GM19328 (cell line): ENCODE data around the gene PLCB4.

ENCODE experiments used
- ATAC-seq: cut with Tn5 transposase; IDR thresholded peaks from one replicate; pipeline ENCODE4 v1.9.1; 2021; ENCODE audit warnings: mild to moderate bottlenecking, moderate library complexity; ENCODE audit not compliant: unreplicated experiment

The PLCB4 gene

DNA sequence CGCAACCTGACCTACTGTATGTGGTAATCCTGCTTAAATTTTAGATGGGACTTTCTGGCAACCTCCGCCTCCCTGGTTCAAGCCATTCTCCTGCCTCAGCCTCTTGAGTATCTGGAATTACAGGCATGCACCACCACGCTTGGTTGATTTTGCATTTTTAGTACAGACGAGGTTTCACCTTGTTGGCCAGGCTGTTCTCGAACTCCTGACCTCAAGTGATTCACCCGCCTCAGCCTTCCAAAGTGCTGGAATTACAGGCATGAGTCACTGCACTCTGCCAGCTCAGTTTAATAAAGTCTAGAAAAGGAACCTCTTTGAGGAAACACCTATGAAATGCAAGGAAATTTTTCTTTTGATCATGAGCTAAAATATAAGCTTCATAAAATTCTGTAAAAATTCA lies 9.0 kb upstream of the PLCB4 start:
- ATAC-seq, result no peak

DNA sequence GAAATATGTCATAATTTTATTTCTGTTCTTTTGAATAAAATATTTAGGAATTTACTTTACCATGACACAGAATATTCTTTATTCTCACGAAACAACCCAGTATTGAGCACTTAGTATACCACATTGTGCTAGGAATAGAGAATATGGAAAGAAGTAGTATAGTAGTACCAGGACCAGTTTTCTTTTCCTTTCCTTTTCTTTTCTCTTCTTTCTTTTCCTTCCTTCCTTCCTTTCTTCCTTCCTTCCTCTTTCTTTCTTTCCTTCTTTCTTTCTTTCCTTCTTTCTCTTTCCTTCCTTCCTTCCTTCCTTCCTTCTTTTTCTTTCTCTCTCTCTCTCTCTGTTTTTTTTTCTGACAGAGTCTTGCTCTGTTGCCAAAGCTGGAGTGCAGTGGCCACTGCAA lies 7.5 kb upstream of the PLCB4 start:
- no peak for ATAC-seq

DNA sequence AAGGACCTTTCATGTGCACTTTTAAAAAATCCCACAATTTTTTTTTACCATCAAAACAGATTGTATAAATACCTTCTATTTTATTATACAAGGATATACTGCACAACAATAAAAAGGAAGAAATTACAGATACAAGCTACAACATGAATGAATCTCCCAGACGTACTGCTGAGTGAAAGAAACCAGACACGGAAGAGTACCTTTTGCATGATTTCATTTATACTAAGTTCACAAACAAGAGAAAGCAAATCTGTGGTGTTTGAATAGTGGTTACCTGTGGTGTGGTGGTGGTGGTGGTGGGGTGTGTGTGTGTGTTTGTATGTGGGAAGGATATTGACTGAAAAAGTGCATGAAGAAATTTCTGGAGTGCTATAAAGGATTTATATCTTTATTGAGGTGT lies 6.8 kb upstream of the PLCB4 start:
- ATAC-seq, result no peak

DNA sequence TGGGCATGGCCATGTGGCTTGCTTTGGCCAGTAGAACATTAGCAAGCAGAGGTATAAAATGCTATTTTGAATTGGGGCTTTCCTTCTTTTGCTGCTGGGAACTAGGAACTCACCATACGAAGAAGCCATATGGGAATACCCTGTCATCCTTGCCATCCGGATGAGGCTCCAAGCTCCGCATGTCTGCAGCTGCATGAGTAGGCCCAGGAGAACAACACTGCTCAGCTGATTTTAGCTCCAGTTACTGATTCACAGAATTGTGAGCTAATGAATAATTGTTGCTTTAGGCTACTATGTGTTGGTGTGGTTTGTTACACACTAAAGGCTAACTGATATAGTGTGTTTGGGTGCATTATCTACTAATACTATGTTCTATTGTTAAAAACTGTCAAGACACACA lies 2.7 kb upstream of the PLCB4 start:
- no peak for ATAC-seq

DNA sequence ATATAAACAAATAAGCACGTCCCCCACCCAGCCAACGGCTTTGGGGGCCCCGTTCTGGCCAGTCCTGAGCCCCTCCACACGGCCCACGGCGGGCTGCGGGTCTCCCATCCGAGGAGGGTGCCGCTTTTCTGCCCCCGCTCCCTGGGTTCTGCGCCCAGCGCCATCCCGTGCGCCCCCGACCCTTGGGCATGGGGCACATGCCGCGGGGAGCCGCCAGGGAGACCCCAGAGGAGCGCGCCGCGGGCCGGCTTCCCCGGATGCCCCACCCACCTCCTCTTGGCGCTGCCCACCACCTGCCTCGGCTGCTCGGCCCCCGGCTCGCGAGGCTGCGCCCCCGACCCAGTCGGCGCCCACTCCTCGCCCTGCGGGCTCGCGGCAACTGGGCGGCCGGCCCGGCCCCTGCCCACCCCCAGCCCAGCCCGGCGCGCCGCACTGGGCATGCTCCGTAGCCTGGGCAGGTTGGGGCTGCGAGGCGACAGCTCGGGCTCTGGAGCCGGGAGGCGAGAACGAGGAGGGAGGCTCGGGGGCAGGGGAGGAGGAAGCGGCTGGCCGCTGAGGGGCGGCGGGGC lies 570 bp upstream of the PLCB4 start:
- ATAC-seq, result no peak

DNA sequence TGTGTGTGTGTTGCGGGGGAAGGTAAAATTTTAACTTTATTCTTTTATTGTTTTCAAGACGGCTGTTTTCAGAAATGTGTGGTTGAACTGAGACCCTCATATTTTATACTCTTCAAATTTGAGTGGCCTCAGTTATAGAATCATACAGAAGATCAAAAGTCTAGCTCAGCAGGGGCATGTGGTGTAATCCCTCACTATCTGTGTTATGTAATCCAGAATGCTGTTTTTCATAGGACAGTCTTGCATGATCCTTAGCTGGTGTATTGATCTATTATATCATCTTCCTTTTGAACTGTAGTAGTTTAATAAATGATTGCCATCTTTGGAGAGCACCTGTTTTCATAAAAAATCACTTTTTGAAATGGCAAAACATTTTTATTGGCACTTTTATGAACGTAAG lies 1.4 kb downstream of the PLCB4 start:
- ATAC-seq, result no peak

DNA sequence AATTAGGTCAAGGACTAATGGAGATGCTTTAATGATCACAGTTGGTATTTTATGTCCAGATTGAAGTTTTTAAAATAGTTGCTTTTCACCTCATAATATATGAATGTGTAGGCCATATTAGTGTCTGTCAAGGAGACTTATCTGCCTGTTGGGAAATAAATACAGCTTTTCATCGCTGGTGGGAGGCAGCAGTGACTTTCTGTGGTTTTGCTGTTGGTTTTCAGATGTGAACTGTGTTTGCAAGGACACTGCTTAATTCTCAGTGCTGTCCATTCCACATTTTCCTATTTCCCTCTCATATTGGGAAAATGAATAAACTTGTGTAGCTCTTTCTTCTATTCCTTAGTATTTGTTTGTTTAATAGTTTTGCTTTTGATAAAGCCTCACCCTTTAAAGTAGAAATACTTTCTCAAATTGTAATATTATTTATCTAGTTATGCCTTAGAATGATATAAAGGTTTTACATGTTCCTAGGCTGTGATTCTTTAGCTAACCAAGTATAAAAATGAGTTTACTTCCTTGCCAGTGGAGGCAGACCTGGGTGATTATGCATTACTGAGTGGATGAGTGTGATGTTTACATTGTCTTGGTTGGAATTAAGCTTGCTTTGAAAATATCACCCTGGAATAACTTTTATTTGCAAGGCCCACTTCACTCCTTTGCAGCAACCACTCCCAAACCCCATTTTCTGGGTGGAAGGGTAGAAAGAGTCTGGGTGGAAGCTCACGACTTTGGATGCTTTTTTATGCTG lies 3.3 kb downstream of the PLCB4 start:
- ATAC-seq, result no peak

DNA sequence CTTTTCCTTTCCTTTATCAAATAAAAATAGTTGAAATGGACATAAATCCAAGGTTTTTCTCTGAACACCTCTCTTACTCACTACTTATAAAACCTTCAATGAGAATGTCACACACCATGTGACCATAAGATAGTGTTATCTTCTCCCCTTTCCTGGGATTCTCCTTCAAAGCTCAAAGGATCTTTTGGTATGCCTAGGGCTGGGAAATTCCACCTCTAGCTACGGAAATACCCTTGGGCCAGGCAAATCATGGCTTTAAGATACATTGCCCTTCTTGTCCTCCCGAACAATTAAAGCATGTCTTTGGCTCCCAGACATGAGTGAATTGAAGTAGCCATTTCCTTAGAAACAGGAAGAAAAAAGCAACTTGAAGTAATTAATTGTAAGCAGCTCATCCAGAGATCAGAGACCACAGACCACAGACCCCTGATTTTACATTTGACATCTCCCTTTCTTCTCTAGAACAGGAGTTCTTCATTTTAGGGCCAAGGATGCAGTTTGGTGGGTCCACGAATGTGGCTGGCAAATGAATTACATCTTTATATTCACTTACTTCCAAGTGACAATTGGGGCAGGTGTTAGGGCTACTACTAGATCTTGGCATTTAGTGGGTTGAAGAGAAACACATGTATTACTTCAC lies 4.1 kb downstream of the PLCB4 start:
- no peak for ATAC-seq

DNA sequence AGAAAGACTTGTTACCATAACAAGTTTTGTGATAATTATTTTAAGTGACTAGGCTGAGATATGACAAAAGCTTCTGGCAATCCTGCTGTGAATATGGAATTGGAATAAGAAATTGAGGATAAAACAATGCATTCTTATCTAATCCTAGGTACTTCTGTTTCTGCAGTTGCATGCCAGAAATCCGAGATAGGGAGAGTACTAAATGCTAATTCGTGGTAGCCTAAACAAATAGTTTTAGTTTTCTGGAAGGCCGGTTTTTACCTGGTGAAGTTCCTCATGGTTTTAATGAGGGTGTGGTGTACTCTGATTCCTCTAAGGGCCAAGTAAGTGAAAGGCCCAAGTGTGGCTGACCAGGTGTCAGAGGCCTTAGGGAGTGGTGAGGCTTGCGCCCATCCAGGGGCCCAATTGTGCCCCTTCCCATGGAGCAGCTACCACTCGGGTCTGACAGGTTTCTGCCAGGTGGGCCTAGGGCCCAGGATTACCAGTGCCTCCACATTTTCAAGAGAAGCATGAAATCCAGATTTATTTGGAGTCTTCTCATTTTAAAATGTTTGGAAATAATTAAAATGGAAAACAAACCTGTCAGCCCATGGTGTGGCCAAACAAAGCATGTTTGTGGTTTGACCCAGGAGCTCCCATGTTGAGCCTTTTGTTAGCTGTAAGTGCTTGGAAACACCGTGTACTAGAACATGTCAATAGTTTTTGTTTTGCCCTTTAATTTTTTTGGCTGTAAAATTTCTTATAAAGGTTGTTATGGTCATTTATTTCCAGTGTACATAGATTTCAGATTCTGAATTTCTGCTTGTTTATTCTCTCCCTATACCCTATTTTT lies 6.6 kb downstream of the PLCB4 start:
- no peak for ATAC-seq

DNA sequence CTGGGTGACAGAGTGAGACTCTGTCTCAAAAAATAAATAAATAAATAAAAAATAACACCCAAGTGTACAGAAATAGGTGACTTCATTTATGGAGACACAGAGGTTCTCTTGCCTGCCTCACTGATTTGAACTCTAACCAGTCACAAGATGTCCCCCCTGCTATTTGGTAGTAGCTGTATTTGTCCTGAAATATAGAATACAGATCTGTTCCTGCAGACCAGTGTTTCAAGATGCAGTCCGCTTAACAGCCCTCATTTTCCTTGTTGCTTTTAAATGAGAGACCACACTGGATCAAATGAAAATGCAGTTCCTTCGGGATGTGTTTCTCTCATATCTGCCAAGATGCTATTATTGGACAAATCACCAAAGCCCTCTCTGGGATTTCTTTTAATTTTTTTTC lies 7.6 kb downstream of the PLCB4 start:
- ATAC-seq, result no peak

DNA sequence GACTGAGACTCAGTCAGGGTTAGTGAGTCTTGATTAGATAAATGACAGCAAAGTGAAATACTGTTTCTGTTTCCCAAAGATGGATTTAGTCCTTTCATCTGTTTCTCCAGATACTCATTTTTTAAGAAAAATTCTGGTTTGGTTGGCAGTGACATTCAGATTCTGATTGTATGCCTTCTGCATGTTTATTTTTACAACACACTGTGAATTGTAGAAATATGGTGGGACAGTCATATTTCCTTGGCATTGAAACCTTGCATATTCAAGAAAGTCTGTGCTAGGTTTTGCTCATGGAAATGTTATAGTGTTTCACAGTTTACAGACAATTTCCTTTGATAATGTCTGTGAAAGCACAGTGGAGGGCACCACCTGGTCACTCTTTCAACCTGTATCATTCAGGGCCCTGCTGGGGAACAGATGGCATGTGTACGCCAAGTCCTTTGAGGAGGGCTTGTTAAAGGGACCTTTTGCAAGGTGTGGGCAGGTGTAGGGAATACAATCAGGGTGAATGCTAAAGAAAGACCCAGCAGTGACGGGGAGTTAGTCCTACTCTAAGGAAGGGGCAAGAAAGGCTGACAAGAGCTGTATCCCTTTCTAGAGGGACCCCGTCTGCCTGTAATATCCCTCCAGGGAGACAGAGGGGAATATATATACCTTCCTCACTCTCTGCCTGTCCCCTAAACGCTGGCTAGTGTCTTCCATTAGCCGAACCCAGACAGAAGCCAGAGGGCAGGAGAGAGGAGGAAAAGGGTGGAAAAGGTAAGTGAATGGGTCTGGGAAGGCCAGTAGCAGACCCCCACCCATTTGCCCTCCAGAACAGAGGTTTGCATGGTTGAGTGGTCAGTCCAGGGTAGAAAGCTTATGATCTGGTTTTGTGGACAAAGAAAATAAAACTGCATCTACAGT lies 10.2 kb downstream of the PLCB4 start:
- no peak for ATAC-seq

DNA sequence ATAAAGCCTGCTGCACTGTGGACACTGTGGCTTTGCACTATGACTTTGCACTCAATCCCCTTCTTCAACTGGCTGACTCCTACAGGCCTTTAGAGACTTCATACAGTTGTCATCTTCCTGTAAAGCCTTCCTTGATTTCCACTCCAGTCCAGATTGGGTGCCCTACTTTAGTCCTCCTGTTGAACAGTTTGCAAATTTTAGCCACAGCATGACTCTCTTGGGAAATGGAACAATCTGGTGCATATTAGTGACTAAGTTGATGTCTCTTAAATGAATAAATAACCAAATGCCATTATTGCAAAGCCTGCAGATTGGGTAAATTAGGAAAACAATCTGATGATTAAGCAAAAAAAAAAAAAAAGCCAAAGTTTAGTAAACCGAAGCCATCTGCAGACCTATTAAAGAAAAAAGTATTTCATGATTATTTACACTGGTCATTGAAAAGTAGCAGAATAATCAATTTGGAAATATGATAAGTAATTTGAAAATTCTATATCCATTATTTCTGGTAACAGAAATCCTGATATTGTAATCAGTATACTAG lies 12.6 kb downstream of the PLCB4 start:
- ATAC-seq, result no peak

DNA sequence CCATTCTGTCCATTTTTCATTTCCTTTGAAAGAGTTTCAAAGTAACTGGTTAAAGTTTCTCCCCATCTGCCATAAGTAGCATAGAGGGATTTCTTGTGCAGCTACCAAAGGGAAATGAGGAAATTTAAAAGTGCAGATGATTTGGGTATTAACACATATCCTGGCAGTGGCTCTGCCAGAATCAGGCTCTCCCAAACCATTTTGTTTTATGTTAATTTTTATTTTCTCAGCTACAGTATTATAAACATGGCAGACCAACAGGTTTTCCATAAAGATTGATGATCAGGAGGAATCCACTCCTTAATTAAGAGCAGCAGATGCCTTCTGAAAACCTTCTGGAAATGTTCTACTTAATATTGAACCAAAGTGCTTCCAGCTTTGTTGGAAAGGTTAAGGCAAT lies 13.9 kb downstream of the PLCB4 start:
- ATAC-seq, result no peak

DNA sequence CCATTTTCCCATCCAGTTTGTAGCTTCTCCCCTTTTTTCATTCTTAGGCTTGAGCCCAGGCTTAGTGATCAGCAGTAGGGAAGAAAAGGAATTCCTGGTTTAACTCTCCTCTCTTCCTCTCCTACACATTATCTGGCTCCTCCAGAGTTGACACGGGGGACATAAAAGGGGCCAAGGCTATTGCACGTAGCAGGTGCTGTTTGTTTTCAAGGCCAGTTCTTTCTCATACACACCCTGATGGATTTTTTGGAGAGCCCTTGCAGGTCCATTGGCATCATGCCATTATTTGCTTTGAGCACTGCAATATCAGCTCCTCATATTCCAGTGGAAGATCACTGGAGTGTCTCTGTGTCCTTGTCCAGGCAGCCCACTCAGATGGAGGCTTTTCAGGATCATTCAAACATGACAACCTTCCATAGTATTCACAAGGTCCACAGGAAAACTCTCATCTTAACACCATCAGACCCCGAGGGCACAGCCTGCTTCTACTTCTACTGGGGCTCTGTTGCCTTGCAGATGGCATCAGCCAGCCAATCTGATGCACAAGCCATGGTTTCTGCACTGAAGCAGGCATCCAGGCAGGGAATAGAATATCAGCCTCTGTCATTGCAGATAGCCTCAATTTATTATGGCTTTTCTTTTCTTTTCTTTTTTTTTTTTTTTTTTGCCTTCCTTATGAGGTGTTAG lies 18.8 kb downstream of the PLCB4 start:
- no peak for ATAC-seq

DNA sequence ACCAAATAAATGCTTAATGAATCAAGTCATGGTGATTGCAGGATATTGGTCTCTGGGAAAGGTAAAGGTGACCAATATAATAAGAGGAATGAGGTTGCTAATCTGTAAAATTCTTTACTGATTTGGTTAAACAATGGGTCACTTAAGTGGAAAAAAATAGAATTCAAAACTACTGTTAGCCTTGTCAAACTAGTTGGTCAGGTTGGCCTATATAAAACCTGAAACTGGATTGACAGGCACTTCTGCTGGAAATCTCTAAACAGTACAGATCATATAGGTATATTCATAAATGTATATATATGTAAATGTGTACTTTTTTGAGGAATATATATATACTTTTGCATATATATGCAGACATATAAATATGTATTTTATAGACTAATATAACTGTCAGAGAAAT lies 19.7 kb downstream of the PLCB4 start:
- no peak for ATAC-seq

DNA sequence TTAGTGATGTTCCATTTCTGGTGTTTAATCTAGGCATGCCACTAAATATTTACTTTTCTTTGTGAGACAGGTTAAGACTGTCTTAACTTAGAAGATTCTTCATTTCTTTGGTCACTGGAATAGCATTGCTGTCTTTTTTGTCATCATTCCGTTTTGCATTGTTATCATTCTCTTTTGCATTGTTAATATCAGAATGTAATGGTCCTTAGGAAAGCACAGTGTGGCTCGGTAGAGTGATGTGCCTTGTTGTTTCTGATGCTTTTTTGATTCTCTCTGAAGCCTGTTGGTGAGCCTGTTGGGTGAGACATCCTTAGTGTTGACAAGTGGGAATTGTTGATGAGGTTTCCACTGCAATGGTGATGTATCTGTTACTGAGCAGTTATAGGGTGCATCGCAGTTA lies 23.2 kb downstream of the PLCB4 start:
- no peak for ATAC-seq

DNA sequence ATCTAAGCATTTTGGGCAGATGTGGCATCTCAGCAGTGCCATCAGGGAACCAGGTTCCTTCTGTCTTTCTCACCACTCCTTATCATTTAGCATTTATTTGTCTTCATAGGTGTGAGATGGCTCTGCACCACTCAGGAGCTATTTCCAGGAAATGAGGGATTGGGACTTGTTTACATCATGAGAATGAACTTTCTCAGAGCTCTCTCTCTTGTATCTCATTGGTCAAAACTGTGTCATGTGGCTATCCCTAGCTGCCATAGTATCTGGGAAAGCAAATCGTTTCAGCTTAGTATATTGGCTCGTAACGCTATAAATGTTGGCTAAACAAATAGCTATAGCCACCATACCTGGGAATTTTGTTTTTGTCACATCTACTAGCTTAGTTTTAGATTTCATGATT lies 23.8 kb downstream of the PLCB4 start:
- ATAC-seq, result no peak

DNA sequence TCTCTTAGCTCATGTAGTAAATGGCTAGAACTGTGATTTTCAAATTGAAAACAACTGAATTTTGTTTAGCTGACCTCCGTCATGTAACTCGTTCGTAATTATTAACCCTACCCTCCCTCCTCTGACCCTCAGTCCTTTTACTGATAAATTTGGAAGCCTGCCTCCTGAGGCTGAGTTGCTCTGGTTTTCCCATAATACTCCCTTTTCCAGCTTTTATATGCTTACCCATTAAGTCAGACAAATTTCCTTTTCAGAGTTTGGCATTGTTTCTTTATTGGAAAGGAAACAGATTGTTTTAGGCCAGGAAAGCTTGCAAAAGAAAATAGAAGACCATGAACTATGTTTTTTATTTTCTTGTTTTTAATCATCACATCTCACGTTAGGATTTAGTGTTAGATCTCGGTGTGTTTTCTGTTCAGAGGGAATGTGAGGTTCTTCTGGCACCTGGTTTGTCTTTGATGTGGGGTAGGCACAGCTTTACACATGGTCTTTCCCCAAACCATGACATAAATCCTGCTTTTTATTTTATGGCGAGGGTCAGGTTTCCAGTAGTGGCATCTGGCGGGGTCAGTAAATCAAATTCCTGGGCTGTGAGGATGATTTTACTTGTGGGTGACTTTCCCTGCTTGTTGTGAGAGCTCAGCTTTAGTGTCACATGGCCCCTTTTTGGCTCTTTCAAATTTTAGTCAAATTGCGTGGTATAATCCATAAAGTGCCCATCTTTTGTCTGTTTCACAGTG lies 24.5 kb downstream of the PLCB4 start:
- no peak for ATAC-seq

DNA sequence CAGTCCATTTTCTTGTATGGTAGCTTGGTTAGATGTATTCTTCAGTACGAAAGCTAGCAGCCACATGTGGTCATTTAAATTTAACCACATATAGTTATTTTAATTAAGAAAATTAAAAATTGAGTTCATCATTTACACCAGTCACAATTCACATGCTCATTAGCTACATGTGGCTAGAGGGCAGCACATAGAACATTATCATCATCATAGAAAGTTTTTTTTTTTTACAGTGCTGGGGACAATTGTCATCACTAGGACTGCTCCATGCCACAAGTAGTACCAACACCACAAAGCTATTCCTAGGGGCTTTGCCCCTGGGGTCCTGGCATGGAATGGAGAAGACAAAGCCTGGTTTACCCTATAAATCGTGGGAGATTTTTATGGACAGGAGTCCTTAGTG lies 30.5 kb downstream of the PLCB4 start:
- ATAC-seq, result no peak
